ENCODE data around the gene CRCP.
"Not testable (repeated sequence)": the region's sequence is repeated elsewhere in the genome, so short reads cannot be mapped to it uniquely, and the experiment has no call there.

CRCP gene

DNA sequence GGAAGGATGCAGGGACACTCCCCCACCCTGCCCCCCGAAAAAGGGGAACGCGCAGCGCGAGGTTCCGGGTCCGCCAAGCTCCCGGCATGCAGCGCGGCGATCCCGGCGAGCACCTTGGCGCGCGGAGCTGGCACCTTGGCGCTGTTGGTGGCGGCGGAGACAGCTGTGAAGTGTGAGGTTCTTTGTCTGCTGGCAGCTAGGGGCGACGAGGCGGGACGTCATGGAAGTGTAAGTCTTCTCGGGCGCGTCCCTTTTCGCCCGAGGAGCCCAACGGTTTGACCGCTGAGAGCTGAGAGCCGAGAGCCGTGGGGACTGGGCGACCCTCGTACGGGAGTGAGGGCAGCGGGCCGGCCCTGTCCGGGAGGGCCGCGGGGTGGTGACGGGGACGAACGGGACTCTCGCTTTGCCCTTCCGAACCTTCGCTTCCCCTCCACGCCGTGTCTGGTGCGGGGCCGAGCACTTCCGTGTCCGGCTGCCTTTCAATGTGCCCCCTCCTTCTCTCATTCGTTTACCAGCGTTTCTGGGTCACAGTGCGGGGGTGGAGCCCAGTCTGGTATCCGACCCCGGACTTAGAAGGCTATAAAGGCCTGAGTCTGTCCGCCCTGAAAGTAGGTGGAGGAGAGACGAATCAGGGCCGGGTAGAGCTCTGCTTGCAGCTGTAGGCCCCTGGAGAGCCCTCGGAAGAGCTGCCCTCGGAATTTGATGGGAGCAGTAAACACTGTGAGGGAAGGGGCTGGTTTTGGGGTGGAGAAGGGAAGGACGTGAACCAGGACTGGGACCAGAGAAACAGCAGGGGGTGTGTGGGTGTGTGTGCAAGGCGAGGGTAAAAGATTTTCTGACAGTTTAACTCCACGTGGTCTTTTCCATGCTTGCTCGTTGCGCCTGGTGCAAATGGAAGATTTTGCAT, at the start of gene CRCP:
TSS of gene CRCP (plus strand) at position 105 of the 907 bp plus-strand sequence. CDS start at position 221, 116 bp downstream.
- DNase-seq (ENCODE audit: low read depth in 2 of 2), result peak; percentile 59 to 71

DNA sequence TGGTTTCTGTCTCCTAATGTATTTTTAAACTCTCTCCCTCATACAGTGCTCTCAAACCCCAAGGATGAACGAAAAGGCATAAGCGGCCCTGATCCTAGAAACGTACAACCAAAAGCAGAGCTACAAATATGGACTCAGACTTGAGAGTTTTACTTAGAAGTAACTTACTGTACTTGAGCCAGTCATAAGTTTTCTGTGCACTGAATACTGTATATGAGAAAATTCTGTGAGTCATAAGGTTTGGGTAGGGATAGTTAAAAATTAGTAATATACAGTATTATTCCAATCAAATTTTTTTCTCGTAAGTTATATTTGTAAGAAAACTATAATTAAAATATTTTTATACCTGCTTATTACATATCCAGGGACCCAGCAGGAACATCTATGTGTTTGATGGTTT, 44.9 kb upstream of the CRCP start:
- DNase-seq (ENCODE audit: low read depth in 2 of 2), result no peak

DNA sequence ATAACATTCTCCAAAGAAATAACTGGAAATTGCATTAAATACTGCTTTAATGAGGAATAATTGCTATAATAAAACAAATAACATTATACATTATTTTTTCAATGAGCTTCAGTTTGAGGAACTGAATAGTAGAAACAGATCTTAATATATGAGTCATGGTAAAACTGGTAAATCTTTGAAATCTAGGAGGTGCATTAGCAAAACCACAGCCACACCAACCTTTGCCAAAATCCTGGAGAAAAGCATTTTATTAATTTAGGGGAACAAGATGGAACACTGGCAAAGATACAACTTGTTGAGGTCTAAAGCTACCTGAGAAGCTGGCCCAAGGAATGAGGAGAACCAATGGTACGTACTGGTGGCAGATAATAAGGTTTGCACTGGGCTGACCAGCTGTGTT, 44.4 kb upstream of the CRCP start:
- no peak for DNase-seq (ENCODE audit: low read depth in 2 of 2)

DNA sequence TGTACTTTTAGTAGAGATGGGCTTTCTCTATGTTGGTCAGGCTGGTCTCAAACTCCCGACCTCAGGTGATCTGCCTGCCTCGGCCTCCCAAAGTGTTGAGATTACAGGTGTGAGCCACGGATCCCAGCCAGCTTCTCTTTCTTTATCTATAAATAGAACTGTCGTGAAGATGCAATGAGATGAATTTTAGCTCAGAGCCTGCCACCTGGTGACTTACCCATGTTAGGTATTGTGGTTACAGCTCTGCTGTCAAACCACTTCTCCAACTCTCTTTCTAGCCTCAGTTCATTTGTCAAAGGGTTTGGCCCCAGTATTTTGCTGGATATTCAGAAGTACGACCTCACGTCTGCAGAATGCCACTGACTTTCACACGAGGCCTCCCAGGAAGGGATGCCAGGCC, 42.4 kb upstream of the CRCP start:
- DNase-seq (ENCODE audit: low read depth in 2 of 2), result not testable (repeated sequence)

DNA sequence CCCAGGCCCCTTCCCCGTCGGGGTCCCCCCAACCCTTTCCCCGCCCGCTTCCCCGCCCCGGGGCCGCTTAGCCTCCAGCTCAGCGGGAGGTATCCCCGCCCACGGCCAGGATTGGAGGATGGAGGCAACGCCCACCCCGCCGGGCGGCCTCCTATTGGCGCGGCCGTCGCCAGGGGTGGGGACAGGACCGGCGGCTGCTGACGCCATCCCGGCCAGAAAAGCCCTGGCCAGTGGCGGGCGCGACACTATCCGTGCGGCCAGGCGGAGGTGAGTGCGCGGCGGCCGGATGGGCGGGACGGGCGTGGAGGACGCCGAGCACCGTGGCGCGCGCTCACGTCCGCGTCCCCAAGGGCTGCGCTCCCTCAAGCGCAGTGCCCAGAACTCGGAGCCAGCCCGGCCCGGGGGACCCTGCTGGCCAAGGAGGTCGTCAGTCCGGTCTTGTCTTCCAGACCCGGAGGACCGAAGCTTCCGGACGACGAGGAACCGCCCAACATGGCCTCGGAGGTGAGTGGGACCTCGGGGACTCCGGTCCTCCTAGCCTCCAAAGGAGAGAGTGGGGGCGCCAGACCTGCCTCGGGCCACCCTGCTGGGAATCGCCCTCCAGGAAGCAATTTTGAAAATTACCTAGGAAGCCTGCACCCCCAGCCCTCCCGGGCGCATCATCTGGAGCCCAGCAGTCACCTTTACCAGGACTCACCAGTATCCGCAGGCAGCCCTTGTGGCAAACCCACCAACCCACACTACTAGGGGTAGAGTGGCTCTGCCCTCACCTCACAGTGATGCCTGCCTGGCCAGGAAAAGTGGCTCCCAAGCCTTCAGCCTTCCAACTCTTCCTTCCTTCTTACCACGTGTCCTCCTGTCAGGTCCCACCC, 38.8 kb upstream of the CRCP start, which contains the start of gene ASL:
TSS of gene ASL (plus strand) at position 230 of the 872 bp plus-strand sequence. CDS start at position 493, 263 bp downstream.
- DNase-seq (ENCODE audit: low read depth in 2 of 2), result peak; percentile 73

DNA sequence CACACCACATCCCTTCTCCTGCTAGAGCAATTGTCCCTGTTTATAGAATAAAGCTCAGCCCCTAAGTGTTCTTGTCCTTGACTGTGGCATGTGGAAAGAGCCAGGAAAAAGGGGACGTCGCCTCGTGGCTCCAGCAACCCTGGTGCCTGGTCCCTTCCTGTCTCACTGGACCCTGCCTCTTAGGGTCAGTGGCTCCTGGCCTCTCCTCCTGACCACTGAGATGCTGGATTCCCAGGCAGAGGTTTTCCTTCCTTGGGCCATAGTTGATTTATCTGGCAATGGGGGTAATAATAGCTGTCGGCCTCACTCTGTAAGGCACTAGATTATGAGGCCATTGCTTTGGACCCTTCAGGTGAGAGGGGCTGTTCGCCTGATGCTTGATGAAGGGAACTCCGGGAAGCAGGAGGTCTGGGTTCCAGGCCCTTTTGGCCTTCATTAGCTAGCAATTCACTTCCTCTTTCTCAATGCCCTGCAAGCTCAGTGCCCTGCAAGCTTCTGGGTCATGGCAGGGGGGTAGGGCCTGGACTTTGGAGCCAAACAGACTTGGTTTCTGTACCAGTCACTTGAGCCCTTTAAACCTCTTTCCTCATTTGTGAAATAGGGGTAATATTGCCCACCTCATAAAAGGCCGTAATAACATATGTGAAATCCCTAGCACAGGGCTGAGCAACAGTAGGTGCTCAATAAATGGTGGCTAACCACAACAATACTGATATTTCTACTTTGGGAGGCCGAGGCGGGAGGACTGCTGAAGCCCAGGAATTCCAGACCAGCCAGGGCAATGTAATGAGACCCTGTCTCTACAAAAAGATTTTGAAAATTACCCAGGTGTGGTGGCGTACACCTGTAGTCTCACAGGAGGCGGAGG, 38.0 kb upstream of the CRCP start:
- no peak for DNase-seq (ENCODE audit: low read depth in 2 of 2)

DNA sequence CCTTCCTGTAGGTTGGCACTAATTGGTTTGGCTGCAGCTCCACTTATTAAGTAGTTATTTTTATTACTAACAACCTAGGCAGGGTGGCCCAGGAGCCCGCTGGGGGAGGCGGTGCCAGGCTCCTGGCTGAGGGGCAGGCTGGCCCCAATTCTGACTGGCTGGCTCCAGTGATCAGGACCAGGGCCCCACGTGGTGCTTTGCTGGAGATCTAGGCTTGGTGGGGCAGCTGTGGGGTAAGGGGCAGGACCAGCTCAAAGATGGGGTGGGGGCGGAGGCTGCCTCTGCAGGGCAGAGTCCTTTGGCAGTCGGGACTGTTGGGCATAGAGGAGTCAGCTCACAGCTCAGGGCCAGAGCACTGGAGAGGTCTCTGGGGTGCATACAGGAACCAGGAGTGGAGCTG, 36.6 kb upstream of the CRCP start:
- no peak for DNase-seq (ENCODE audit: low read depth in 2 of 2)

DNA sequence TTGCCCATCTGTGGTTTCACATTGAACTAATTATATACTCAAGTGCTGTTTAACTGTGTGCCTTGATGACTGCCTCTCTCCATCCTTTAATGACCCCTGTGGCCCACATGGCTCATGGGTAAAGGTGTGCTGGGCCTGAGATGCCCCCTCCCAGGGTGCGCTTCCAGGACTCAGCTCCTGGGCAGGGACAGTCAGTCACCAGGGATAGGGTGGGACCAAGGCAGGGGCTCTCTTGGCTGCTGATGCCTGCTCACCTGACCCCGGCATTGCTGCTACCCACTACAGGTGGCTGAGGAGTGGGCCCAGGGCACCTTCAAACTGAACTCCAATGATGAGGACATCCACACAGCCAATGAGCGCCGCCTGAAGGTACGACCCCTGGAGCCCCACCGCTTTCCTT, 32.6 kb upstream of the CRCP start:
- no peak for DNase-seq (ENCODE audit: low read depth in 2 of 2)

DNA sequence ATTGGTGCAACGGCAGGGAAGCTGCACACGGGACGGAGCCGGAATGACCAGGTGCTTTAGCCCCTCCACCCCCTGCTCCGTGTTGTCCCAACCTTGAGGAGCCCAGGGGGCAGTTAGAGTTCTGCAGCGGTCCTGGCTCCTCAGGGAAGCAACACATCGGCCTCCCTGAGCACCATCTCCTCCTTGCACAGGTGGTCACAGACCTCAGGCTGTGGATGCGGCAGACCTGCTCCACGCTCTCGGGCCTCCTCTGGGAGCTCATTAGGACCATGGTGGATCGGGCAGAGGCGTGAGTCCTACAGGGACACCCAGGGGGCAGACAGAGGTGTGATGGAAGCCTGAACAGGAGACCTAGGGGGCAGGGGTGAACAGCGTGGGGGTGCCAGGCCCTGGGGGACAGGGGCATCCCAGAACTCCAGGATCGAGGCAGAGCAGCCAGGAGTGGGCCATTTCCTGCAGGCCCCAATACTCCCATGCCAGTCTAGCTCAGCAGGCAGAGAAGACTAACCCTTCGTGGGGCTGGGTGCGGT, 31.7 kb upstream of the CRCP start:
- DNase-seq (ENCODE audit: low read depth in 2 of 2), result no peak

DNA sequence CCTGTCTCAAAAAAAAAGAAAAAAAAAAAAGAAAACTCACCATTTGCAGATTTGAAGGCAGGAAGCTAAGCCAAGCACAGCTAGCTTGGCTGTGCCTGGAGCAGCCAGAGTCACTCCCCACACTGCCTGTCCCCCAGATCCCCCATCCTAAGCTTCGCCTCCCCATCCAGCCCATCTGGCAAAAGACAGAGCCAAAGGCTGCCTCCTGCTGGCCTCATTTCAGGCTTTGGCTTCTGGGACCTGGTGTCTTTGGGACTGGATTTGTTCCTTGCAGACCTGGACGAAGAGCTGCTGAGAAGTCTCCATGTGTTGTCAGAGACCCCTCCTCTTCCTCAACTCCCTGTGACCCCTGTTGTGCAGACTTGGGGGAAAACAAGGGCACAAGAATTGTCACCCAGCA, 31.0 kb upstream of the CRCP start:
- no peak for DNase-seq (ENCODE audit: low read depth in 2 of 2)

DNA sequence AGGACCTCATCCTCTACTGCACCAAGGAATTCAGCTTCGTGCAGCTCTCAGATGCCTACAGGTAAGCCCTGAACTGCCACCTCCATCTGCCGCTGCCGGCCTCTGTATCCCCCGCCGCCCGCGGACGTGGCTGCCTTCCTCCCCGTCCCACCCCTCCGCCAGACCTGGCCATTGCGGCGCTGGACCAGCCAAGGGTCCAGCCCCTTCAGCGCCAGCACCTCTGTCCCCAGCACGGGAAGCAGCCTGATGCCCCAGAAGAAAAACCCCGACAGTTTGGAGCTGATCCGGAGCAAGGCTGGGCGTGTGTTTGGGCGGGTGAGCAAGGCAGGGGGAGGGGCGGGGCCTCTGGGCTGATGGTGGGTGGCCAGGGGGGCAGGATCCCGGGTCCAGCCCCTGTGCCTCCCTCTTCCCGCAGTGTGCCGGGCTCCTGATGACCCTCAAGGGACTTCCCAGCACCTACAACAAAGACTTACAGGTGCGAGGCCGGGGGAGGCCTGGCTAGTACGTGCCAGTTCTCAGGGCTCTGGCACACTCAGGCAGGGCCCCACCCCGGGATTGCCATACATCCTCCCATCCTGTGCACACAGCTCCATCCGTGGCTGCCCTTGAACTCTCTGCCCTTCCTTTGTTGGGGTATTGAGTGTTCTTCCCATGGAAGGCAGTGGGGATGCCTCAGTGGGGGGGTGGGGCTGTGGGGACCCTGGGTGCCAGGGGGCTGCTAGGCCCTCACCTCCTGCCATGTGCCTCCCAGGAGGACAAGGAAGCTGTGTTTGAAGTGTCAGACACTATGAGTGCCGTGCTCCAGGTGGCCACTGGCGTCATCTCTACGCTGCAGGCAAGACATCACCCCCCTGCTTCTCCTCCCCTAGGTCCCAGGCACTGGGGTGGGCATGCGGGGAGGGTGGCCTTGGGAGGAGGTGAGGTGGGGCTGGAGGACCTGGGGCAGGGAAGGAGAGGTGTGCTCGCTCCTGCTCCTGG, 25.5 kb upstream of the CRCP start:
- no peak for DNase-seq (ENCODE audit: low read depth in 2 of 2)

DNA sequence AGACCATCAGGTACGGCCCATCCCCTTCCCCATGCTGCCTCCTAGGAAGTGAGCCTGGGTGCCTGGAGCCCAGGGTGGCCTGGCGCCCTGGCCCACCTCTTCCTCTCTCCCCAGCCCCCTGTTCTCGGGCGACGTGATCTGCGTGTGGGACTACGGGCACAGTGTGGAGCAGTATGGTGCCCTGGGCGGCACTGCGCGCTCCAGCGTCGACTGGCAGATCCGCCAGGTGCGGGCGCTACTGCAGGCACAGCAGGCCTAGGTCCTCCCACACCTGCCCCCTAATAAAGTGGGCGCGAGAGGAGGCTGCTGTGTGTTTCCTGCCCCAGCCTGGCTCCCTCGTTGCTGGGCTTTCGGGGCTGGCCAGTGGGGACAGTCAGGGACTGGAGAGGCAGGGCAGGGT, 22.0 kb upstream of the CRCP start:
- no peak for DNase-seq (ENCODE audit: low read depth in 2 of 2)

DNA sequence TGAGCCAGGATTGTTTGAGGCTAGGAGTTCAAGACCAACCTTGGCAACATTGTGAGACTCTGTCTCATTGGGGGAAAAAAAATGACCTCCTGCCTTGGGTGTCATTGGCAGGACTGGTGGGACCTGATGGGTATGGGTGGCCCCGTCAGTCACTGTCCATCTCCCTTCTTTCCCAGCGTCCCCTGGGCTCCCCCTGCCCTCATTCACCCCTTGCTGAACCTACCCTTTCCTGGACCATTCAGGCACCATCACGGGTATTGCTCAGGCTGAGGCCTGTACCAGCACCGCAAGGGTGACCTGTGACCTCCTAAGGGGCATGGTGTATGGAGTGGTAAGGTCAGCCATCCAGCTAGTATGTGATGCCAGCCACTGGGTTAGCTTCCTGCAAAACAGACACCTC, 19.6 kb upstream of the CRCP start:
- no peak for DNase-seq (ENCODE audit: low read depth in 2 of 2)

DNA sequence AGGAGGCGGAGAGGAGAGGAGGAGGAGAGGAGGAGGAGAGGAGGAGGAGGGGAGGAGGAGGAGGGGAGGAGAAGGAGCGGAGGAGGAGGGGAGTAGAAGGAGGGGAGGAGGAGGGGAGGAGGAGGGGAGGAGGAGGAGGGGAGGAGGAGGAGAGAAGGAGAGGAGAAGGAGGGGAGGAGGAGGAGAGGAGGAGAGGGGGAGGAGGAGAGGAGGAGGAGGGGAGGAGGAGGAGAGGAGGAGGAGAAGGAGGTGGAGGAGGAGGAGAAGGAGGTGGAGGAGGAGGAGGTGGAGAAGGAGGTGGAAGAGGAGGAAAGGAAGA, 15.5 kb upstream of the CRCP start:
- DNase-seq (ENCODE audit: low read depth in 2 of 2), result no peak

DNA sequence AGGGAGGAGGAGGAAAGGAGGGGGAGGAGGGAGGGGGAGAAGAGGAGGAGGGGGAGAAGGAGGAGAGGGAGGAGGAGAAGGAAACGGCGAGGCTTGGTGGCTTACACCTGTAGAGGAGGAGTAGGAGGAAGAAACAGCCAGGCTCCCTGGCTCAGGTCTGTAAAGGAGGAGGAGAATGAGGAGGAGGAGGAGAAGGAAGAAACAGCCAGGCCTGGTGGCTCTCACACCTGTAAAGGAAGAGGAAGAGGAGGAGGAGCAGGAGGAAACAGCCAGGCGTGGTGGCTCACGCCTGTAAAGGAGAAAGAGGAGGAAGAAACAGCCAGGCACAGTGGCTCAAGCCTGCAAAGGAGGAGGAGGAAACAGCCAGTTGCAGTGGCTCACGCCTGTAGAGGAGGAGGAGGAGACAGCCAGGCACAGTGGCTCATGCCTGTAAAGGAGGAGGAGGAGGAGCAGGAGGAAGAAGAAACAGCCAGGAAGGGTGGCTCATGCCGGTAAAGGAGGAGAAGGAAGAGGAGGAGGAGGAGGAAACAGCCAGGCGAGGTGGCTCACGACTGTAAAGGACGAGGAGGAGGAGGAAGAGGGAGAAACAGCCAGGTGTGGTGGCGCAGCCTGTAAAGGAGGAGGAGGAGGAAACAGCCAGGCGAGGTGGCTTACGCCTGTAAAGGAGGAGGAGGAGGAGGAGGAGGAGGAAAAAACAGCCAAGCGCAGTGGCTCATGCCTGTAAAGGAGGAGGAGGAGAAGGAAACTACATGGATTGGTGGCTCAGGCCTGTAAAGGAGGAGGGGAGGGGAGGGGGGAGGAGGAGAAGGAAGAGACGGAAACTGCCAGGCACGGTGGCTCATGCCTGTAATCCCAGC, 14.9 kb upstream of the CRCP start:
- DNase-seq (ENCODE audit: low read depth in 2 of 2), result no peak

DNA sequence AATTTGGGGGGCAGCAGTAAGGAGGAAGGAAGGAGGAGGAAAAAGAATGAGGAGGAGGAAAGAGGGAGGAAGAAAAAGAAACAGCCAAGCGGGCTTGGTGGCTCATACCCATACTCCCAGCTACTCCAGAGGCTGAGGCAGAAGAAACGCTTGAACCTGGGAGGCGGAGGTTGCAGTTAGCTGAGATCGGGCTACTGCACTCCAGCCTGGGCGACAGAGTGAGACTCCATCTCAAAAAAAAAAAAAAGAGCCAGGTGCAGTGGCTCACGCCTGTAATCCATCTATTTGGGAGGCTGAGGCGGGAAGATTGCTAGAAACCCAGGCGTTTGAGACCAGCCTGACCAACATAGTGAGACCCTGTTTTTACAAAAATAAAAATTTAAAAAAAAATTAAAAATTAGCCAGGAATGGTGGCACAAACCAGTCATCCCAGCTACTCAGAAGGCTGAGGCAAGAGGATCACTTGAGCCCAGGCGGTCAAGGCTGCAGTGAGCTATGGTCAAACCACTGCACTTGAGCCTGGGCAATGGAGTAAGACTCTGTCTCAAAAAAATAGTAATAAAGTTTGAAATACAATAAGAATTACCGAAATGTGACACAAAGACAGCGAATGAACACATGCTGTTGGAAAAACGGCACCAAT, 14.1 kb upstream of the CRCP start:
- no peak for DNase-seq (ENCODE audit: low read depth in 2 of 2)

DNA sequence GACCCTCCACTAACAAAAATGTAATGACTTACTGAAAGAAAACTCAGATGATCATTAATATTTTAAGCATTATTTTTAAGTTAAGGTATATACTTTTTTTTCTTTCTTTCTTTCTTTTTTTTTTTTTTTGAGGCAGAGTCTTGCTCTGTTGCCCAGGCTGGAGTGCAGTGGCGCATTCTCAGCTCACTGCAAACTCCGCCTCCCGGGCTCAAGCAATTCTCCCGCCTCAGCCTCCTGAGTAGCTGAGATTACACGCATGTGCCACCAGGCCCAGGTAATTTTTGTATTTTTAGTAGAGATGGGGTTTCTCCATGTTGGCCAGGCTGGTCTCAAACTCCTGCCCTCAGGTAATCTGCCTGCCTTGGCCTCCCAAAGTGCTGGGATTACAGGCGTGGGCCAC, 12.5 kb upstream of the CRCP start:
- not testable (repeated sequence) for DNase-seq (ENCODE audit: low read depth in 2 of 2)

DNA sequence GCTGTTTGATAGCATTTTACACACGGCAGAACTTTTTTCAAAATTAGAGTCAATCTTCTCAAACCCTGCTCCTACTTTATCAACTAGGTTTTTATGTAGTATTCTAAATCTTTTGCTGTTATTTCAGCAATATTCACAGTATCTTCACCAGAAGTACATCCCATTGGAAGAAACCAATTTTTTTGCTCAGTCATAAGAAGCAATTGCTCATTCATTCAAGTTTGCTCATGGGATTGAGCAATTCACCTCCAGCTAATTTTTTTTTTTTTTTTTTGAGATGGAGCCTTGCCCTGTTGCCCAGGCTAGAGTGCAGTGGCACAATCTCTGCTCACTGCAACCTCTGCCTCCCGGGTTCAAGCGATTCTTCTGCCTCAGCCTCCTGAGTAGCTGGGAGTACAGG, 10.7 kb upstream of the CRCP start:
- DNase-seq (ENCODE audit: low read depth in 2 of 2), result not testable (repeated sequence)

DNA sequence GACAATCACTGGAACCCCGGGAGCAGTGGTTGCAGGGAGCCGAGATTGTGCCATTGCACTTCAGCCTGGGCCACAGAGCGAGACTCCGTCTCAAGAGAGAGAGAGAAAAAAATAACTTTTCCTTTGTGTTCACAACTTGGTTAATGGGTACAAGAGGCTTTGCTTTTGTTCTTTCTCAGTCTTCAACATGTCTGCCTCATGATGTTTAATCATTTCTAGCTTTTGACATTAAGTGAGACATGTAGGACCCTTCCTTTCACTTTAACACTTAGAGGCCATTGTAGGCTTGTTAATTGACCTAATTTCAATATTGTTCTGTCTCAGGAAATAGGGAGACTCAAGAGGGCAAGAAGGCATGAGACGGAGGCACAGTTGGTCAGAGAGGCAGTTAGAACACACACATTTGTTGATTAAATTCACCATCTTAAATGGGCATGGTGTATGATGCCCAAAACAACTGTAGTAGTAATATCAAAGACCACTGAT, 9.3 kb upstream of the CRCP start:
- DNase-seq (ENCODE audit: low read depth in 2 of 2), result no peak
